ENCODE results near the gene CARD11.
"Not testable (repeated sequence)": the region's sequence is repeated elsewhere in the genome, so short reads cannot be mapped to it uniquely, and the experiment has no call there.

Gene CARD11

GRCh38 chr7:3056234-3057065, 12.8 kb upstream of the CARD11 start:
- no peak for TF ChIP-seq CTCF (IDR thresholded peaks at IDR 0.05; ENCODE audit: low read depth, low read length)
- no peak overlapping the region for H3K4me3 ChIP-seq (ENCODE audit: low read depth, low read length)
- no peak for DNase-seq (ENCODE audit: low read depth, low spot score)
- in situ Hi-C loops (cut with HindIII; ENCODE audit: low sequenced_read_pairs): no loop called here

GRCh38 chr7:3055626-3056025, 12.0 kb upstream of the CARD11 start:
- in situ Hi-C loops (cut with HindIII; ENCODE audit: low sequenced_read_pairs): no loop called here
- no peak for DNase-seq (ENCODE audit: low read depth, low spot score)
- no peak overlapping the region for H3K4me3 ChIP-seq (ENCODE audit: low read depth, low read length)
- TF ChIP-seq CTCF (IDR thresholded peaks at IDR 0.05; ENCODE audit: low read depth, low read length): no peak

- H3K4me3 ChIP-seq (ENCODE audit: low read depth, low read length): no peak overlapping the region
- no peak for TF ChIP-seq CTCF (IDR thresholded peaks at IDR 0.05; ENCODE audit: low read depth, low read length)
- DNase-seq (ENCODE audit: low read depth, low spot score): no peak
- in situ Hi-C loops (cut with HindIII; ENCODE audit: low sequenced_read_pairs): no loop called here
These were observed 692 bp downstream of the CARD11 start for GRCh38 chr7:3042861-3043489.

- in situ Hi-C loops (cut with HindIII; ENCODE audit: low sequenced_read_pairs): no loop called here
- no peak for TF ChIP-seq CTCF (IDR thresholded peaks at IDR 0.05; ENCODE audit: low read depth, low read length)
- no peak for DNase-seq (ENCODE audit: low read depth, low spot score)
- H3K4me3 ChIP-seq (ENCODE audit: low read depth, low read length): no peak overlapping the region
These were observed 1.5 kb downstream of the CARD11 start for GRCh38 chr7:3041986-3042675.

GRCh38 chr7:3039787-3040186, 3.9 kb downstream of the CARD11 start:
- H3K4me3 ChIP-seq (ENCODE audit: low read depth, low read length): no peak overlapping the region
- in situ Hi-C loops (cut with HindIII; ENCODE audit: low sequenced_read_pairs): no loop called here
- no peak for TF ChIP-seq CTCF (IDR thresholded peaks at IDR 0.05; ENCODE audit: low read depth, low read length)
- DNase-seq (ENCODE audit: low read depth, low spot score): no peak

GRCh38 chr7:3038011-3038410, 5.7 kb downstream of the CARD11 start:
- H3K4me3 ChIP-seq (ENCODE audit: low read depth, low read length); DNase-seq (ENCODE audit: low read depth, low spot score); in situ Hi-C loops (cut with HindIII; ENCODE audit: low sequenced_read_pairs): not testable (repeated sequence)

GRCh38 chr7:3037259-3037658, 6.4 kb downstream of the CARD11 start:
- H3K4me3 ChIP-seq (ENCODE audit: low read depth, low read length): no peak overlapping the region
- DNase-seq (ENCODE audit: low read depth, low spot score): no peak
- in situ Hi-C loops (cut with HindIII; ENCODE audit: low sequenced_read_pairs): no loop called here
- TF ChIP-seq CTCF (IDR thresholded peaks at IDR 0.05; ENCODE audit: low read depth, low read length): no peak
